GM12865 (cell line): Measurements from ENCODE around the gene SYNRG.

Experiments
- DNase-seq: peaks from one replicate; pipeline ENCODE4 v3.0.0; 2010; ENCODE audit warnings: low read depth
- H3K4me3 ChIP-seq: 2 replicates; pipeline ENCODE4 v1.5.1; 2011; ENCODE audit warnings: mild to moderate bottlenecking, low read depth, low read length, control low read depth
- TF ChIP-seq, protein P1 (sequence below): IDR thresholded peaks from 2 replicates; pipeline ENCODE4 v1.5.1; 2011; ENCODE audit warnings: low read length, control low read depth, low read depth, inconsistent platforms; ENCODE audit not compliant: insufficient read depth; ENCODE audit errors: missing control alignments

The SYNRG gene

DNA sequence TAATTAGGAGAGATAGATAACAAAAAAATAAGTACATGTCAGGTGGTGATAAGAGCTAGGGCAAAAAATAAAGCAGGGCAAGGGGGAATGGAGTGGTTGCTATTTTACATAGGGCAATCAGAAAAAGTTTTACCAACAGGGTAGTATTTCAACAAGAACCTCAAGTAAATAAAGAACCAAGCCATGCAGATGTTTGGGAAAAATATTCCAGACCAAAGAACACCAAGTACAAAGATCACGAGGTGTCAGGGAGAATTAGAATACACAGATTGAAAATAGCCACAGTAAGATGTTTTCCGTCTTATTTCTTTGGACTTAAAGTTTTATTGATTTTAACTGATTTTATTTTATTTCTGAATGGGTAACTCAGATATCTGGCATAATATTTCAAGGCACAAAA, 11.1 kb downstream of the SYNRG start:
- no peak for DNase-seq
- H3K4me3 ChIP-seq, result no peak overlapping the region
- TF ChIP-seq, protein P1, sequence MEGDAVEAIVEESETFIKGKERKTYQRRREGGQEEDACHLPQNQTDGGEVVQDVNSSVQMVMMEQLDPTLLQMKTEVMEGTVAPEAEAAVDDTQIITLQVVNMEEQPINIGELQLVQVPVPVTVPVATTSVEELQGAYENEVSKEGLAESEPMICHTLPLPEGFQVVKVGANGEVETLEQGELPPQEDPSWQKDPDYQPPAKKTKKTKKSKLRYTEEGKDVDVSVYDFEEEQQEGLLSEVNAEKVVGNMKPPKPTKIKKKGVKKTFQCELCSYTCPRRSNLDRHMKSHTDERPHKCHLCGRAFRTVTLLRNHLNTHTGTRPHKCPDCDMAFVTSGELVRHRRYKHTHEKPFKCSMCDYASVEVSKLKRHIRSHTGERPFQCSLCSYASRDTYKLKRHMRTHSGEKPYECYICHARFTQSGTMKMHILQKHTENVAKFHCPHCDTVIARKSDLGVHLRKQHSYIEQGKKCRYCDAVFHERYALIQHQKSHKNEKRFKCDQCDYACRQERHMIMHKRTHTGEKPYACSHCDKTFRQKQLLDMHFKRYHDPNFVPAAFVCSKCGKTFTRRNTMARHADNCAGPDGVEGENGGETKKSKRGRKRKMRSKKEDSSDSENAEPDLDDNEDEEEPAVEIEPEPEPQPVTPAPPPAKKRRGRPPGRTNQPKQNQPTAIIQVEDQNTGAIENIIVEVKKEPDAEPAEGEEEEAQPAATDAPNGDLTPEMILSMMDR, result no peak

DNA sequence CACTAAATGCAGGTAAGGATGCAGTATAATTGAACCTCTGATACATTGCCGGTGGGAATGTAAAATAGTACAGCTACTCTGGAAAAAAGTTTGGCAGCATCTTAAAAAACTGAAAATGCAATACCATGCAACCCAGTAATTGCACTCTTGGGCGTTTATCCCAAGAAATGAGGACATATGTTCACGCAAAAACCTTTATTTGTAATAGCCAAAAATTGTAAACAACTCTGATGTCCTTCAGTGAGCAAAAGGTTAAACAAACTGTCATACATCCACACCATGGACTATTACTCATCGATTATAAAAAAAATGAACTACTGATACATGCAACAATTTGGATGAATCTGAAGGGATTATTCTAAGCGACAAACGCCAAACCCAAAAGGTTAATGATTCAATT, 16.9 kb downstream of the SYNRG start:
- TF ChIP-seq, protein P1, result no peak
- H3K4me3 ChIP-seq, result no peak overlapping the region
- DNase-seq, result no peak

DNA sequence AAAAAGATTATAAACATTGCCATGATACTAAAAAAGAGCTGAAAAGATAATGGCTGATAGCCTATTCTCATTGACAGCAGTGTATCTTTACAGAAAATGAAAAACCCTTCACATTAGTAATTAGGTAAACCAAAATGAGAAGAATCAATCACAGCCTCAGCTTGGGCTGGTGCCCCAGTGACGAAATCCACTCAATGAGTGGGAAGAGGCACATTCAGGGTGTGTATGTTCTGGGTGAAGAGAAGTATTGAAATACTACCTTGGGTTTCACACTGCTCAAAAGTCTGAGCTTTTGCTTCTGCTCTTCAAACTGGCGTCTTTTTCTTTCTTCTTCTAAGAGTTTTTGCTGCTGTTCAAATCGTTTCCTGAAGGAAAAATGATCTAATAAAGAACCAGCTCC, 24.2 kb downstream of the SYNRG start:
- TF ChIP-seq, protein P1, result no peak
- DNase-seq, result no peak
- no peak overlapping the region for H3K4me3 ChIP-seq

DNA sequence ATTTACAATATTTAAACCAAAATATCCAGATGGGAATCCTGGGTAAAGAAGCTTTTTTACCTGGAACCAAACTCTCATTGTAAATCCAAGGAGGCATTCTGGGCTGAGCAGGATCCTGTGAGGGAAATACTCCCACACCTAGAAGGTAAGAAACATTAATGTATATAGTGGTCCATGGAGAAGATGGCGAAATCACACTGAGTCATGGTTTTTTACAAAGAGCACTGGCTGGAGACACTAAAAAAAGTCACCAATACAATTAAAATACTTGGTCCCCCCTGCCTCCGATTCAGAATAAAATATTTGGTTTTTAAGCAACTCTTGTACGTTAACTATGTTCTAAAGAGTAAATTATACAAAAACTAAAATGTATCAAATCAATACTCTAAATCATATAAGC, 32.9 kb downstream of the SYNRG start:
- H3K4me3 ChIP-seq, result no peak overlapping the region
- TF ChIP-seq, protein P1, result no peak
- DNase-seq, result no peak

DNA sequence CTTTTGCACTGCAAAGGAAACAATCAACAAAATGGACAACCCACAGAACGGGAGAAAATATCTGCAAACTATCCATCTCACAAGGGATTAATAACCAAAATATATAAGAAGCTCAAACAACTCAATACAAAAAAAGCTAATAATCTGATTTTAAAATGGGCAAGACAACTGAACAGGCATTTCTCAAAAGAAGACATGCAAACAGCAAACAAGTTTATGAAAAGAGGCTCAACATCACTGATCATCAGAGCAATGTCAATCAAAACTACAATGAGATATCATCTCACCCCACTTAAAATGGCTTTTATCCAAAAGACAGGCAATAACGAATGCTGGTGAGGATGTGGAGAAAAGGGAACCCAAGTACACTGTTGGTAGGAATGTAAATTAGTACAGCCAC, 34.8 kb downstream of the SYNRG start:
- DNase-seq, result no peak
- TF ChIP-seq, protein P1, result no peak
- no peak overlapping the region for H3K4me3 ChIP-seq

DNA sequence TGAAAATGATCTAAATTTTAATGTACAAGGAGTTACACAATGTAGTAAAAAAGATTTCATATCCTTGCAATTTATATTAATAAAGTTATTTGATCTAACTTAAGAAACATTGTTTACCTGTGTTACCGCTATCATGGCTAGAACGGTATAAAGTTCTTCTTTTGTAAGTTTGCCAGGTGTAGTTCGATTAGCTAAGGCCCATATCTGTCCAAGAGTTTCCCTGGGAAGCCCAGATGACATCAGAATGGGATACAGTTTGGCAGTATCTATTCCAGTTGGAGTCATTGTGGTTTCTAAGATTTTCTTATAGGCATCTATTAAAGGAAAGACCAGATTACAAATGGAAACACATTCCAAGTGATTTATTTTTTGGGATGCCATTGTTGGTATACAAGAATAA, 37.5 kb downstream of the SYNRG start:
- no peak overlapping the region for H3K4me3 ChIP-seq
- TF ChIP-seq, protein P1, result no peak
- no peak for DNase-seq

DNA sequence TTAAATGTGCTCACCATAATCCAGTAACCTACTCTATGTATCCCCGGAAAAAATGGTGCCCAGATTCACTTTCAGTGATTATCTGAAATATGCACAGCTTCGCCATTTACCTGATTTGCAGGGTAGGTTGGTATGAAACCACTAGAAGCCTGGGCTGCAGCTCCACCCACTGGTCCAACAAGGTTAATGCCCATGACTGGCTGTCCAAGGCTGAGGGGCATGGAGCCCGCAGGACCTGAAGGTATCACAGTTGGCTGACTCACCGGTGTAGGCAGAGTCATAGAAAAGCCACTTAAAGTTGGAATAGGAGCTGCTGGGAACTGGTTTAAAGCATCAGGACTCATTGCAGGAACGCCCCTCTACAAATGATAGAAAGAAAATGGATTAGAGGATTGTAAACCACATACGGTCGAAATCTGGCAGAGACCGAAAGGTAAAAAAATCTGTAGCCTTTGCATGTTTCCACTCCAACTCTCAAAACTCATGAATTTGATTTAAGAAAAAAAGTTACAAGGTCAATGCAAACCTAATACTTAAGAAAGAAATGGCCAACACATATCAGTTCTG, 38.6 kb downstream of the SYNRG start:
- TF ChIP-seq, protein P1, result peak; percentile 28
- DNase-seq, result peak; percentile 31
- no peak overlapping the region for H3K4me3 ChIP-seq
